BLaER1 treated with 17β-estradiol and CSF1 and Interleukin-3, amounts not matched to agents 10 nM and 100 nM (cell line): ENCODE data around the gene OTULIN.

Source experiments
- H3K27ac ChIP-seq, 11 experiments: shearing (Covaris generic); formaldehyde crosslinking; 2 replicates each; pipeline ENCODE4 v1.8.1; 2022
- H3K27me3 ChIP-seq, 11 experiments: shearing (Covaris generic); formaldehyde crosslinking; 2 replicates each; pipeline ENCODE4 v1.8.1; 2022
- H3K36me3 ChIP-seq, 11 experiments: shearing (Covaris generic); formaldehyde crosslinking; 2 replicates each; pipeline ENCODE4 v1.8.1; 2022
- H3K4me1 ChIP-seq, 10 experiments: shearing (Covaris generic); formaldehyde crosslinking; 2 replicates each; pipeline ENCODE4 v1.8.1; 2022
- H3K4me2 ChIP-seq, 11 experiments: shearing (Covaris generic); formaldehyde crosslinking; 2 replicates each; pipeline ENCODE4 v1.8.1; 2022
- H3K4me3 ChIP-seq, 10 experiments: shearing (Covaris generic); formaldehyde crosslinking; 2 replicates each; pipeline ENCODE4 v1.8.1; 2022
- H3K9ac ChIP-seq, 11 experiments: shearing (Covaris generic); formaldehyde crosslinking; 2 replicates each; pipeline ENCODE4 v1.8.1; 2022
- H3K9me3 ChIP-seq, 11 experiments: shearing (Covaris generic); formaldehyde crosslinking; replicated peaks in 1 of 11; 2 replicates each; pipeline ENCODE4 v1.8.1; 2022
- H4K20me1 ChIP-seq, 11 experiments: shearing (Covaris generic); formaldehyde crosslinking; 2 replicates each; pipeline ENCODE4 v1.8.1; 2022
- Cebpa-rat ChIP-seq, 11 experiments: shearing (Covaris generic); IDR thresholded peaks; 2 replicates each; pipeline ENCODE4 v1.8.1; 2022

The OTULIN gene

GRCh38 chr5:14745753-14746152 lies 81.2 kb downstream of the OTULIN start:
- peak overlapping the region in 9 of 11 experiments; percentile 13 to 88 (median 78); a peak in 18 of 22 replicates for H3K4me2 ChIP-seq
- peak overlapping the region in 1 of 11 experiments; percentile 21; a peak in 1 of 22 replicates for H3K9ac ChIP-seq
- no peak overlapping the region for H3K4me3 ChIP-seq
- peaks cover 0 to 39% (median 5%) of the 10 kb centered on the region in 11 experiments; a peak in 7 of 22 replicates for H4K20me1 ChIP-seq
- H3K9me3 ChIP-seq, result no peaks in the 10 kb centered on the region
- H3K4me1 ChIP-seq, result peaks cover 18 to 64% (median 55%) of the 10 kb centered on the region in 10 experiments
- TF ChIP-seq Cebpa-rat (IDR thresholded peaks at IDR 0.05), result no peak
- H3K27ac ChIP-seq, result no peak overlapping the region
- H3K36me3 ChIP-seq, result peaks cover 47 to 99% (median 58%) of the 10 kb centered on the region in 11 experiments
- no peaks in the 10 kb centered on the region for H3K27me3 ChIP-seq

GRCh38 chr5:14748180-14748900 lies 83.8 kb downstream of the OTULIN start:
- Histone ChIP-seq H3K9ac (no peak overlapping the region), H3K27ac (no peak overlapping the region), H3K9me3 (no peaks in the 10 kb centered on the region), H3K4me1 (peaks cover 0 to 38% (median 30%) of the 10 kb centered on the region in 10 experiments; a peak in 19 of 20 replicates), H3K4me2 (no peak overlapping the region), H3K4me3 (no peak overlapping the region), H4K20me1 (peaks cover 0 to 20% (median 0%) of the 10 kb centered on the region in 11 experiments; a peak in 6 of 22 replicates), H3K36me3 (peaks cover 60 to 99% (median 72%) of the 10 kb centered on the region in 11 experiments), H3K27me3 (no peaks in the 10 kb centered on the region)
- TF ChIP-seq Cebpa-rat (IDR thresholded peaks at IDR 0.05), result no peak
